Esophagus squamous epithelium (tissue), 5 donors: ENCODE measurements around the gene PTPRJ. TPM values are rescaled to one million over a fixed set of nuclear protein-coding genes. Genes with fewer than 3 reads are reported as not detected.

Experiments
- DNase-seq: peaks from one replicate; lab custom pipeline; 2025; lab: John Stamatoyannopoulos, UW
- H3K27ac ChIP-seq, 4 donors: fragments of 200-600 bp; sonication (generic); one replicate each; pipeline ENCODE4 v1.5.1; 2016 to 2019; ENCODE audit warnings: mild to moderate bottlenecking in 1 of 4
- H3K27me3 ChIP-seq, 4 donors: fragments of 200-600 bp; sonication (generic); 1 replicate in 3 of 4; 2 replicates in 1 of 4; pipeline versions ENCODE4 v1.5.1 to v1.6.0; 2017 to 2021; ENCODE audit warnings: antibody characterized with exemption in 1 of 4
- H3K36me3 ChIP-seq, 3 donors: fragments of 200-600 bp; sonication (generic); one replicate each; pipeline ENCODE4 v1.5.1; 2016 to 2019
- H3K4me1 ChIP-seq, 3 donors: fragments of 200-600 bp; sonication (generic); one replicate each; pipeline ENCODE4 v1.5.1; 2017 to 2019
- H3K4me3 ChIP-seq, 4 donors: fragments of 200-600 bp; sonication (generic); 1 replicate in 3 of 4; 2 replicates in 1 of 4; pipeline ENCODE4 v1.5.1; 2016 to 2019; ENCODE audit warnings: mild to moderate bottlenecking in 2 of 4, moderate library complexity in 1 of 4
- H3K9me3 ChIP-seq, 3 donors: fragments of 200-600 bp; sonication (generic); one replicate each; pipeline ENCODE4 v1.5.1; 2016 to 2019
- CTCF ChIP-seq, 6 experiments: fragments of 450-650 bp in 4 of 6; fragments of 200-600 bp in 2 of 6; sonication (generic) in 2 of 6; IDR thresholded peaks; one replicate each; pipeline ENCODE4 v1.5.1; 2016 to 2019; ENCODE audit warnings: antibody characterized with exemption in 6 of 6, mild to moderate bottlenecking in 4 of 6, moderate library complexity in 4 of 6
- POLR2A ChIP-seq, 4 donors: fragments of 450-650 bp; IDR thresholded peaks; one replicate each; pipeline ENCODE4 v1.6.1; 2017; ENCODE audit warnings: antibody characterized with exemption in 4 of 4, mild to moderate bottlenecking in 4 of 4, moderate library complexity in 3 of 4
- WGBS, 2 donors: methylation state at CpG; one replicate each; pipeline ENCODE4 v1.1.5; 2018; 5-methylcytosine and 5-hydroxymethylcytosine counted together
- intact Hi-C: fragments of 100-400 bp; cut with DNase I; formaldehyde crosslinking; loops from one replicate; pipeline ENCODE4 v1.15.0; 2022
- total RNA-seq, 4 donors: library from RNA; depleted of rRNA; stranded (reverse); fragments of >200 nt; gene quantifications; one replicate each; pipeline ENCODE4 v1.1.0, GENCODE V29; 2016
- donor health status: DM: yes; HTN: yes; CAD: no.

PTPRJ gene
- total RNA-seq, 4 donors from 2014 or later = 1.7 to 11.6 (median 3.4) TPM

- no peak overlapping the region for H3K27ac ChIP-seq
These were observed 111.2 kb downstream of the PTPRJ start for GRCh38 chr11:48091426-48092102.

GRCh38 chr11:48093323-48093722, 113.0 kb downstream of the PTPRJ start:
- H3K27ac ChIP-seq = no peak overlapping the region
- DNase-seq = no peak
- TF ChIP-seq POLR2A (IDR thresholded peaks at IDR 0.05) = no peak
- no peak for TF ChIP-seq CTCF (IDR thresholded peaks at IDR 0.05)
- H3K9me3 ChIP-seq = no peaks in the 10 kb centered on the region
- peaks cover 0 to 20% (median 0%) of the 10 kb centered on the region in 4 donors for H3K27me3 ChIP-seq
- H3K36me3 ChIP-seq = no peaks in the 10 kb centered on the region
- peaks cover 4 to 42% (median 7%) of the 10 kb centered on the region in 3 donors for H3K4me1 ChIP-seq
- WGBS, 2 donors = 18 to 20% methylated on average over 4 of the region's 4 CpGs
- H3K4me3 ChIP-seq = no peak overlapping the region
- intact Hi-C loops = no loop called here

More at GRCh38 chr11:48091426-48092102, 111.2 kb downstream of the PTPRJ start:
- no peak overlapping the region for H3K4me3 ChIP-seq
- no peaks in the 10 kb centered on the region for H3K9me3 ChIP-seq
- peaks cover 4 to 44% (median 7%) of the 10 kb centered on the region in 3 donors for H3K4me1 ChIP-seq
- H3K27me3 ChIP-seq = peaks cover 0 to 18% (median 0%) of the 10 kb centered on the region in 4 donors
- TF ChIP-seq CTCF (IDR thresholded peaks at IDR 0.05) (no peak), POLR2A (IDR thresholded peaks at IDR 0.05) (no peak)
- no peak for DNase-seq
- intact Hi-C loops = no loop called here
- 80 to 86% methylated on average over 2 of the region's 4 CpGs for WGBS, 2 donors
- H3K36me3 ChIP-seq = no peaks in the 10 kb centered on the region

GRCh38 chr11:48093795-48094642, 113.7 kb downstream of the PTPRJ start:
- Histone ChIP-seq H3K4me1 (peaks cover 4 to 35% (median 7%) of the 10 kb centered on the region in 3 donors), H3K4me3 (no peak overlapping the region), H3K36me3 (no peaks in the 10 kb centered on the region), H3K27me3 (peaks cover 0 to 20% (median 0%) of the 10 kb centered on the region in 4 donors), H3K27ac (no peak overlapping the region), H3K9me3 (no peaks in the 10 kb centered on the region)
- no peak for DNase-seq
- no peak for TF ChIP-seq CTCF (IDR thresholded peaks at IDR 0.05)
- no peak for TF ChIP-seq POLR2A (IDR thresholded peaks at IDR 0.05)
- WGBS, 2 donors = 24 to 33% methylated on average over 6 of the region's 6 CpGs
- intact Hi-C loops = no loop called here

GRCh38 chr11:48094643-48095339, 114.4 kb downstream of the PTPRJ start:
- TF ChIP-seq POLR2A (IDR thresholded peaks at IDR 0.05) (no peak), CTCF (IDR thresholded peaks at IDR 0.05) (no peak)
- intact Hi-C loops = no loop called here
- Histone ChIP-seq H3K27ac (no peak overlapping the region), H3K36me3 (no peaks in the 10 kb centered on the region), H3K9me3 (no peaks in the 10 kb centered on the region), H3K27me3 (peaks cover 0 to 20% (median 0%) of the 10 kb centered on the region in 4 donors), H3K4me1 (peaks cover 4 to 35% (median 7%) of the 10 kb centered on the region in 3 donors), H3K4me3 (no peak overlapping the region)
- WGBS, 2 donors = 72 to 74% methylated on average over 8 to 9 of the region's 9 CpGs
- DNase-seq = no peak
